ENCODE data around the gene VAV1.

- TF ChIP-seq CTCF (IDR thresholded peaks at IDR 0.05; ENCODE audit: low read depth, low read length), result no peak
- no peak for TF ChIP-seq POLR2A (IDR thresholded peaks at IDR 0.05; ENCODE audit: extremely low read depth, insufficient read length)
- TF ChIP-seq MAX (IDR thresholded peaks at IDR 0.05; ENCODE audit: low read depth, low read length), result peak; percentile 77
These were observed 119.4 kb downstream of the VAV1 start for GRCh38 chr19:6891761-6892385.
